Activated CD8-positive, alpha-beta memory T cell treated with anti-CD3 and anti-CD28 coated beads for 24 hours (primary cell): ENCODE results near the gene VWA5A.
"Not testable (repeated sequence)": the region's sequence is repeated elsewhere in the genome, so short reads cannot be mapped to it uniquely, and the experiment has no call there.

Experiments used
- DNase-seq: peaks from one replicate; pipeline ENCODE4 v3.0.0-alpha.2; 2020

Gene VWA5A

DNA sequence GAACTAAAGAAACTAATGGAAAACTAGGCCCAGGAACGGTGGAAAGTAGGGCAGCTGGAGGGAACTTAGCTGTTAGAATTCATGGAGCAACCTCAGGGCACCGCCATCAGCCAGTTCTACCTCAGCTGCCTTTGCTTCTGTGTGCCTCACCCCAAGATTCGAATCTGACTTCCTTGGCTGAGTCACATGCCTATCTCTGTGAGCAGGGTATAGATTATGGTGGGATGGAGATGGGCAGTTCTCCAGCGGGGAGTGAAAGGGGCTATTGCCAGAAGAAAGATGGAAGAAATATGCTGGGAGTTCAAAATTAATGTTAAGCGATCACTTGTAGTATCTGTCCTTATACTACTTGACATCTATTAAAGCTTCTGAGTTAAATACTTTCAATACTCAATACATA, 18.9 kb upstream of the VWA5A start:
- no peak for DNase-seq

- no peak for DNase-seq
Observed at GRCh38 chr11:124098141-124098540, 17.1 kb upstream of the VWA5A start.

DNA sequence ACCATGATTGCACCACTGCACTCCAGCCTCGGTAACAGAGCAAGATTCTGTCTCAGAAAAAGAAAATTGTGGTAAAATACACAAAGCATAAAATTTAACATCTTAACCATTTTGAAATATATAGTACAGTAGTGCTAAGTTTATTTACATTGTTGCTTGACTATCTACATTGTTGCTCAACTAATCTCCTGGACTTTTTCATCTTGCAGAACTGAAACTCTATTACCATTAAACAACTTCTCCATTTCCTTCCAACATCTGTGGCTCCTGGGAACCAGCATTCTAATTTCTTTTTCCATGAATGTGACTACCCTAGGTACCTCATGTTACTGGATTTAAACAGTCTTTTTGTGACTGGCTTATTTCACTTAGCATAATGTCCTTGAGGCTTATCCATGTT, 13.5 kb upstream of the VWA5A start:
- no peak for DNase-seq

DNA sequence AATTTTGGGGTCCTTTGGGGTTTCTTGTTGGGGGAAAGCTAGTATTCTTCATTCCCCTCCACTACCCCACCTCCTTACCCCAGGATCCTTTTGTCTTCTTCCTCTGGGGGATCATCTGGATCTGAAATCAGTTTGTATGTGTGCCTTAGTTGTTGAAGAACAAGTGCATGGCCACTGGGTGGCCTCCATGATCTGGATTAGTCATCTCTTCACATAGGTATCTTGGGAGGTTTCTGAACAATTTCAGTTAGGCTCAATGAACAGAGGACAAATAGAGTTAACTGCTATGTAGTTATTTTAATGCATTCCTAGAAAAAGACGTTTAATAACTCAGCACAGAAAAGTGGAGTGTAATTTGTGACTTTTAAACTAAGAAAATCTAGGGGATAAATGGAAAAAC, 7.1 kb upstream of the VWA5A start:
- DNase-seq, result no peak

DNA sequence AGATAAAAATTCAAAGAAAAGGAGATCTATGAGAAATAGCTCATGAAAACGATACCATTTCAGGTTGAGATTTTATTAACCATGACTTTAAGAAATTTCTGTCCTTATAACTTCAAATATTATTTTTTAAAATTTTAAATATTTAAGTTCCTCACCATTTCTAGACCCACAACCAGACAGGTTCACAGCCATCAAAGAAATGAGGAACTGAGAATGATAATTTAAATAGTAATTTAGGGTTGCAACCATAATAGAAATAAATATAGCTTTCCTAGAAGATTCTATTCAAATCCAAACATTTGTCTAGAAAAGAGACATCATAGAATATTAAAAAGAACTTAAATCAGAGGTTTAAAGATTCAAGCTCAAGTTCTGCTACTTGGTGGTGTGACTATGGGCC, 5.9 kb upstream of the VWA5A start:
- no peak for DNase-seq

DNA sequence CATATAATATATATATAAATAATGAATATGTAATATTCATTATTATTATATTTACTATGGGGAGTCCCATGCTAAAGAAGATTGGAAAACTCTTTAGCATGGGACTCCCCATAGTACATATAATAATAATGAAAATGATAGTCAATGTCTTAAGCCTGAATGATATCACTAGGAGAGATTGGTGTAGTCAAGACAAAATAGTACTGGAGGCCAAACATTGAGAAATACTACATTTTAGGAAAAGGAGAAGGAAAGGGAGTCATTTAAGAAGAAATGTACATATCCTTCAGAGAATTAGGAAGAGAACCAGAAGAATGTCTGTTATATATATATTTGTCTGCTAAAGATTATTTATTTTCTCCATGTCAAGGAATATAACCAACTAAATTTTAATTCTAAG, 5.0 kb upstream of the VWA5A start:
- DNase-seq, result no peak

GRCh38 chr11:124113890-124114289, 1.4 kb upstream of the VWA5A start:
- no peak for DNase-seq

DNA sequence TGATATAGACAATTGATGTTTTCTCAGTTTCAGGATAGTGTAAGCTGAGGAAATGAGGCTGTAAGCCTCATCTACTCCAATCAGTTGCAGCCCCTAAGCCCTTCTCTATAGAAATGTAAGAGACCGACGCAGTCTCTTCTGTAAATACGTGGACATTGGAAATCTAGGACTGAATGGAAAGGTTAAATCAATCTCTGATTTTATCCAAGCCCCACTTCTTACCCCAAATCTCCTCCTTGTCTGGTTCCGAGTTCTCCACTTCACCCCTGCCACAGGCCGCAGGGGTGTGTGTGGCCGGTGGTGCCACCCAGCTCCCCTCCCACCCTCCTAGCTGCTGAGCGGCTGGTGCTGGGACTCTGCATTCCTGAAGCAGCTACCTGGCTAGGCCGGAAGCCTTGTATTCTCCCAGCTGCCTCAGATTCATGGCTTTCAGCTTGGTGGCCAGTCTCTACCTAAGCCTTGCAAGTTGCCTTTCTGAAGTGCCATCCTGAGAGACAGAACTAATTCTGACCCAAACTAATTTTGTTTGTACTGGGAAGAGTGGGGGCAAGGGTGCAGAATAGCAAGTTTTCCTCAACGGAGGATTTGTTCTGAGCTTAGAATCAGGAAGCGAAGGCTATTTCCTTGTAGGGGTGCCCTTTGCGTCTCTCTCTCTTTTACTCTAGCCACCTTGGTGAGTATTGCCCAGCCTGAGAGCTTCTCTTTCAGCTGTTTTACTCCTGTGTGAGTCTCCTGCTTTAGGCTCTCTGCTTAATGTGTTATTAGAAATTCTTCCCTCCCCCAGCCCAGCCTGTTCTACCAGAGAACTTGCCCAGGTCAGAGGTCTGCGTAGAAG, 749 bp downstream of the VWA5A start:
- no peak for DNase-seq

DNA sequence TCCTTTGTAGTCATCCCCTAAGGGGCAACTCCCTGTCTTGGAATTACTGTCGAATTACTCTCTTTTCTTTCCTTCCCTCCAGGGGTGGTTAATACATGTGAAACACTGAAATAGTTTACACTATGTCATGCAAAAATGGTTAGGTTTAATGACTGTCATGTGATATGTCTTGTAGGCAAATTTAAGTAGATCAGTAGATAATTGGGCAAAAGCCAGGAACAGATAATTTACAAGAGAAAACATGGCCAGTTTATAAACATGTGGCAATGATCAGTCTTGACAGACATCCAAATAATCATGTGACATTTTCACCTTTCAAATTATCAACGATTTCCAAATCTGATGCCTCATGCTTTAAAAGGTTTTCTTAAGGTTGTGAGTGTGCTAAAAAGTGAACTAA, 3.9 kb downstream of the VWA5A start:
- DNase-seq, result no peak

DNA sequence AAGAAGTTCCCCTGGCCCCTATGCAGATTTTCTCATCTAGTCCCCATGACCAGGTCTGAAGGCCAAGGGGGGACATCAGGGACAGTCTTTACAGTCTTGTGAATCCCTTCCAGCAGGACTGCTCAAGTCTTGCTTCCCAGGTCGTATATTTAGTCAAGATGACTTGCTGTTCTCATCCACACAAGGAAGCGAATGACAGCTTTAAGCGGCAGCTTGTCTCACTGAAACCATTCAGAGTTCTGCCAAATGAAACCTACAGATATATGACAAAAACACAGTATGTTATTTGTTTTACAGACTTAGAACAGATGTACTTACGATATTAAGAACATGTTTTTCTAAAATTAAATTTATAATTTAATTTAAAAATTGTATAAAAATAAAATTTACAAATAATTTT, 5.6 kb downstream of the VWA5A start:
- DNase-seq, result no peak

GRCh38 chr11:124122123-124122522, 6.9 kb downstream of the VWA5A start:
- DNase-seq, result no peak

- DNase-seq, result no peak
Observed at GRCh38 chr11:124123622-124124021, 8.4 kb downstream of the VWA5A start.

- not testable (repeated sequence) for DNase-seq
Observed at GRCh38 chr11:124127134-124127533, 11.9 kb downstream of the VWA5A start.

DNA sequence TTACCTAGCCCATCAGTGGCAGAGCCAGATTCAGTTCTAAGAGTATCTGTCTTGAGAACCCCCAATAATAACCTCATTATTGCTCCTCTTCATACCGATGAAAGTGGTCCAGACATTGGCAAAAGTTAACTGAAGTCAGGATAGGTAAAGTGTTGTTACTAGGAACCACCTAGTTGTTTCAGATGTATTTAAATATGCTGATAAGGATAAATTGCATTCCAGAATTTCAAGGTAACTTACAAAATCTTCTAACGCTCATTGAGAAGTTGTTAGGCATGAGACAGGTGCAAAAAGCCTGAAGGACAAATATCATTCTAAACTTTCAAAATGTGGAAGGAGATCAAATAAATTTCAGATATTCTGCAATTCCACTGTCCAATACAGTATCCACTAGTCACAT, 27.8 kb downstream of the VWA5A start:
- no peak for DNase-seq

GRCh38 chr11:124147951-124148350, 32.7 kb downstream of the VWA5A start:
- DNase-seq, result no peak

GRCh38 chr11:124150684-124151083, 35.4 kb downstream of the VWA5A start:
- no peak for DNase-seq

GRCh38 chr11:124152770-124153407, 37.6 kb downstream of the VWA5A start:
- no peak for DNase-seq

DNA sequence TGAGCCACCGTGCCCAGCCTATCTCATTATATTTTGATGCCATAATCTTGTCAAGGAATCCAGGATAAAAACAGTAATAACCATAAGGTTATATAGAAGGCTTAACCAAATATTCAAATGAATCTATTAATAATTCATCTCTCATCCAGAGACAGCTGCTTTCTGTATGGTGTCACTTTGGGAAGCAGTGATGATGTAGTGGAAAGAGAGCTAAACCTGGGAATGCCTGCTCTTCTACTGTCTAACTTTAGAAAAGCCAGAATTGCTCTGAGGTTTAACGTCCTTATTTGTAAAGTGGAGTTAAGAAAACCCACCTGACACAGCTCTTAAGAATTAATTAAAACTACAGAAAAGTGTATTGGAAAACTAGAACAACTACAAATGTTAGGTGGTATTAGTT, 38.6 kb downstream of the VWA5A start:
- DNase-seq, result no peak

DNA sequence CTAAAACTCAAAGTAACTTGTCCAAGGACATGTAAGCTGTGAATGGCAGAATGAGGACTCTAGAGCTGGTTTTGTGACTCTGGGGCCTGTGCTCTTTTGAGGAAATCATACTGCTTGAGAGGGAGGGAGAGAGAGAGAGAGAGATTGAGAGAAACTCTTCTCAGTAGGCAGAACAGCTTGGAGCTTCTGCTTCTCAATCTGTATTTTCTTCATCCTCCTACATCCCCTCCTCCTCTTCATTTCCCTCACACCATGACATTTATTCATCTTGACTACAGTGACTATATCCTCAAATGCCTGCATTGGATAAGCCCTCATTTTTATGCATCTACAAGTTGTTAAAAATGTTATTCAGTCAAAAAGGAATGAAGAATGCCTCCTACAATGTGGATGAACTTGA, 44.2 kb downstream of the VWA5A start:
- DNase-seq, result no peak

- no peak for DNase-seq
Observed at GRCh38 chr11:124160986-124161385, 45.7 kb downstream of the VWA5A start.

DNA sequence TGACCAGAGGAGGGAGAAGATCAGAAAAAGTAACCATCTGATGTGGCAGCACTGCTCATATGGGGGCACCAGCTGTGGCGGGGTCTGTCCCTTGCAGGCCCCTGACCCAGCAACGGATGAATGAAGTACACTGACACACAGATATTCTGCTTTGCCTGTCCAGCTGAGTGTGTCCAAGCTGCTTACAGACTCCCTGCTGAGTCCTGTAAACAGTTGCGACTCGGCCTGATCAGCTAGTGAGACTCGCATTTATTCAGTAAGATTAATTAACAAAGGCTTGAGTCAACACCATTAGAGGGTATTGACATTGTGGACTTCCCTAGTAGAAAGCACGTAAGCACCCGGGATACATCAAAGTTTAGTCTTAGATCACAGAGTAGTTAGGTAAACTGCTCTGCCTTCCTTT, 52.6 kb downstream of the VWA5A start:
- DNase-seq, result no peak

DNA sequence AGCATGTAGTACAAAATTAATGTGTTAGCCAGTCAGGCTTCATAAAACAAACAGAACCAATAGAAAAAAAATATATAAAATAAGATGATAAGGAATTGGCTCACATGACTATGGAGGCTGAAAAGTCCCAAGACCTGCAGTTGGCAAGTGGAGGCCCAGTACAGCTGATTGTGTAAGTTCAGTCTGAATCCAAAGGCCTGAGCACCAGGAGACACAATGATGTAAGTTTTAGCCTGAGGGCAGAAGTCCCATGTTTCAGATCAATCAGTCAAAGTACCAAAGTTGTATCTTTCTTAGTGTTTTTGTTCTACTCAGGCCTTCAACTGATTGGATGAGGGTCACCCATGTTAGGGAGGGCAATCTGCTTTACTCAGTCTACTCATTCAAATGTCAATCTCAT, 53.5 kb downstream of the VWA5A start:
- DNase-seq, result no peak

DNA sequence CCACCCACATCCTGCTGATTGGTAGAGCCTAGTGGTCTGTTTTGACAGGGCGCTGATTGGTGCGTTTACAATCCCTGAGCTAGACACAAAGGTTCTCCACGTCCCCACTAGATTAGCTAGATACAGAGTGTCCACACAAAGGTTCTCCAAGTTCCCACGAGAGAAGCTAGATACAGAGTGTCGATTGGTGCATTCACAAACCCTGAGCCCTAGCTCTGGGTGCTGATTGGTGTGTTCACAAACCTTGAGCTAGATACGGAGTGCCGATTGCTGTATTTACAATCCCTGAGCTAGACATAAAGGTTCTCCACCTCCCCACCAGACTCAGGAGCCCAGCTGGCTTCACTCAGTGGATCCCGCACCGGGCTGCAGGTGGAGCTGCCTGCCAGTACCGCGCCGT, 55.1 kb downstream of the VWA5A start:
- DNase-seq, result not testable (repeated sequence)

GRCh38 chr11:124170801-124171586, 55.7 kb downstream of the VWA5A start:
- no peak for DNase-seq
